ENCODE results near the gene ABL2. TPM values are rescaled to one million over a fixed set of nuclear protein-coding genes. Genes with fewer than 3 reads are reported as not detected.

Gene ABL2
- 105 and 121 TPM in 2 replicates for total RNA-seq

DNA sequence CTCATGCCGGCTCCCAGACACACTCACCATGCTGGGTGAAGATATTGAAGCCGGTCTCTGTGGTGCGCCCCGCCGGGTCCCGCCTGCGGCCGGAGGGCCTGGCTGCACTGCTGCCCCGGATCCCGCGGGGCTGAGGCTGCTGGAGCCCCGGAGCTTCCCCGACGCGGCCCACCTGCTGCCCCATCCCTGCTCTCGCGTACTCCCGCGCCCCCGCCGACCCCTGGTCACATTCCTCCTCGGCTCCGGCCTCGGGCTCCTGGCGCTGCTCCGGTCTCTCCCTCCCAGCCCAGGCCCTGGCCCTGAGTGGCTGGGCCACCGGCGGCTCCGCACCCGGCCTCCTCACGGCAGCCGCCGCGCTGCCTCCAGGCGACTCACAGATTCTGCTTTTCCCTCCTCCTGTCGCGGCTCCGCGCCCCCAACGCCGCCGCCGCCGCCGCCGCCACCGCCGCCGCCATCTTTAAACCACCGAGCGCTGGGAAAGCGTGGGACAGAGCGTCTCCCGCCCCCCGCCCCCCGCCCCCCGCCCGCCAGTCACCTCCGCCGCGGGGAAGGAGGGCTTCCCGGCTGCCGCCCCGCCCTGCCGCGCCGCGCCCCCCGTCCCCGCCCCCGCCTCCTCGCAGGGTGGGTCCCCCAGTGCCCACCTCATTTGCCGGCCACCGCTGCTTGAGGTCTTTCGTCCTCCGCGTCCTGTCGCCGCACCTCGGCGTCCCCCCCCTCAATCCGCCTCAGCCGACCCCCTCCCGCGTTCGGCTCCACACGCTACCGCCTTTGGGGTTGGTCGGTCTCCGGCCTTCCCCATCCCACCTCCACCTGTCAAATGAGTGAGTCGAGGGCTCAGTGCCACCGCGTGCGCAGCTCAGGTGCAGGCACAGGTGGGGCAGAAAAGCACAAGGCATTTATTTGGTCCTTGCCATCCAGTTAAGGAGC, at the start of gene ABL2:
Gene ABL2, minus strand, starts transcription at position 464 of the 927 bp plus-strand sequence. Its CDS starts 280 bp downstream, at position 184.

DNA sequence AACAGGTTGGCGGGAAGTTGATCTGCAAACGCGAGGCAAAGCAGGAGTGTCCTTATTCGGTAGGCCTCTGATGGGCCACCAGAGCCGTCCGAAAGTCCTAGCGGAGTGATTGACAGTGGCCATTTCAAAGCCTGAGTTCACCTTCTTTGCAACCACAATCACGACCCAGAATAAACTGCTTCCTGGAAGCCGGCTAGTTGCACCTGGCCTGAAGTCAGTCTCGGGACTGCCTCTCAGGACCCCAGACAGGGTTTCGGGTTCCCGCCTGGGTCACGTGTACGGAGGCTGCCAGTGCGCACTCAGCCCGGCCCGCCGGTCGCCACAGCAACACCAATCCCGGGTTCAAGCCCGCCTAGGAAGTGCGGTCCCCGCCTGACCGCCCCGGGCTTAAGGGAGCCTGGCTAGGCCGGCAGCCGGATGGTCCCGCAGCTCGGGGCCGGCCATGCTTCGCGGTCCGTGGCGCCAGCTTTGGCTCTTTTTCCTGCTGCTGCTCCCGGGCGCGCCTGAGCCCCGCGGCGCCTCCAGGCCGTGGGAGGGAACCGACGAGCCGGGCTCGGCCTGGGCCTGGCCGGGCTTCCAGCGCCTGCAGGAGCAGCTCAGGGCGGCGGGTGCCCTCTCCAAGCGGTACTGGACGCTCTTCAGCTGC, 147.7 kb downstream of the ABL2 start, which contains the start of gene TOR3A:
Gene TOR3A, plus strand, starts transcription at position 384 of the 646 bp plus-strand sequence. Its CDS starts 59 bp downstream, at position 443.

Other genes starting within 250 kb of the ABL2 start
- gene FAM20B, start 203.8 kb downstream of the ABL2 start, total RNA-seq, result 33.5 and 38.0 TPM in 2 replicates
- gene TOR3A, start 147.6 kb downstream of the ABL2 start, total RNA-seq, result 28.1 and 34.4 TPM in 2 replicates
- gene SOAT1, start 64.1 kb upstream of the ABL2 start, total RNA-seq, result 11.7 and 24.5 TPM in 2 replicates
- gene AXDND1, start 136.3 kb upstream of the ABL2 start, total RNA-seq, result under 0.01 TPM in 1 of 2 replicates, not detected in the other

All from epithelial cell of umbilical artery (primary cell).